Astrocyte of the spinal cord (primary cell): ENCODE results near the gene ISG15.

Source experiments
- DNase-seq: peaks from one replicate; pipeline ENCODE4 v3.0.0; 2011; ENCODE audit warnings: low read depth, low spot score
- H3K4me3 ChIP-seq: 2 replicates; pipeline ENCODE4 v1.5.1; 2011; ENCODE audit warnings: low read depth, mild to moderate bottlenecking, low read length, moderate library complexity
- in situ Hi-C: cut with HindIII; loops from 2 replicates; pipeline ENCODE4 v1.10.0; 2017; ENCODE audit warnings: low sequenced_read_pairs
- TF ChIP-seq, protein P1 (sequence below): IDR thresholded peaks from 2 replicates; pipeline ENCODE4 v1.5.1; 2012; ENCODE audit warnings: low read depth, mild to moderate bottlenecking, low read length, inconsistent platforms

The ISG15 gene

DNA sequence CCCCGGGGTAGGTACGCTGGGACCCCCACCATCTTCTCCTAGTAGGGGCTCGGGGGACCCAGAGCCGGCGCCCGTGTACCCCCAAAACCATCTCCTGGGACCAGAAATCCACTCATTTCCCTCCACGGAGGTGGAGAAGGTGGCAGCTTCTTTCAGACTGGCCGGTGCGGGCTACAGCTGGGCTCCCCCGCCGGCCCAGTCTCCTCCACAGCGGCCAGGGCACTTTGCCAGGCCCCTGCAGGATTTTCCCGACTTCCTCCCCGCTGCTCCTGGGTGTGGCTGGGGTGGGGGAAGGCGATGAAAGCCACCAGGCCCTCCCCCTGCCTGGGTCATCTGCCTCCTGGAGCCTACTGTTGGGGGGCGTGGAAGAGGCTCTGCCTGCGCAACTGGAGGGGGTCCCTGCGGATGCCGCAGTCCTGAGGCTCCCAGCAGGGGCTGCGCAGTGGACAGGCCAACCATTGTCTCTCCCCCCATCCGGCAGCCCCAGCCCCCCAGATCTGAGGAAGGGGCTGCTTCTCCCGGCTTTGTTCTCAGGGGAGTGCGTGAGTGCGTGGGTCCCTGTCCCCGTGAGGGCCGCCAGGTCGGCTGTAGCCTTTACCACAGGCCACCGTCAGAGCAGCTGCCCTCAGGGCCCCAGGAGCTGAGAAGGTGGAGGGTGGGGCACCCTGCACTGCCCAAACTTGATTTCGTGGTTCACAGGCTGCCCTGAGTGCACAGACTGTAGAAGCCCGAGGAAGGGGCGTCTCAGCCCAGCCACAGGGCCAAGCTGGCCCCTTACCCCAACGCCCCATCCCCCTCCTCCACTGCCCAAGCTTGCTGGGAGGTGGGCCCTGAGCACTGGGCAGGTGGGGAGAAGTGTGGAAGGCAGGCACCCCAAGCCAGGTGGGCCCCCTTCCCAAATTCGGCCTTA lies 8.0 kb downstream of the ISG15 start:
- TF ChIP-seq, protein P1, sequence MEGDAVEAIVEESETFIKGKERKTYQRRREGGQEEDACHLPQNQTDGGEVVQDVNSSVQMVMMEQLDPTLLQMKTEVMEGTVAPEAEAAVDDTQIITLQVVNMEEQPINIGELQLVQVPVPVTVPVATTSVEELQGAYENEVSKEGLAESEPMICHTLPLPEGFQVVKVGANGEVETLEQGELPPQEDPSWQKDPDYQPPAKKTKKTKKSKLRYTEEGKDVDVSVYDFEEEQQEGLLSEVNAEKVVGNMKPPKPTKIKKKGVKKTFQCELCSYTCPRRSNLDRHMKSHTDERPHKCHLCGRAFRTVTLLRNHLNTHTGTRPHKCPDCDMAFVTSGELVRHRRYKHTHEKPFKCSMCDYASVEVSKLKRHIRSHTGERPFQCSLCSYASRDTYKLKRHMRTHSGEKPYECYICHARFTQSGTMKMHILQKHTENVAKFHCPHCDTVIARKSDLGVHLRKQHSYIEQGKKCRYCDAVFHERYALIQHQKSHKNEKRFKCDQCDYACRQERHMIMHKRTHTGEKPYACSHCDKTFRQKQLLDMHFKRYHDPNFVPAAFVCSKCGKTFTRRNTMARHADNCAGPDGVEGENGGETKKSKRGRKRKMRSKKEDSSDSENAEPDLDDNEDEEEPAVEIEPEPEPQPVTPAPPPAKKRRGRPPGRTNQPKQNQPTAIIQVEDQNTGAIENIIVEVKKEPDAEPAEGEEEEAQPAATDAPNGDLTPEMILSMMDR, result no peak
- in situ Hi-C loops, result no loop called here
- DNase-seq, result peak; percentile 81
- H3K4me3 ChIP-seq, result peak overlapping the region; percentile 58

DNA sequence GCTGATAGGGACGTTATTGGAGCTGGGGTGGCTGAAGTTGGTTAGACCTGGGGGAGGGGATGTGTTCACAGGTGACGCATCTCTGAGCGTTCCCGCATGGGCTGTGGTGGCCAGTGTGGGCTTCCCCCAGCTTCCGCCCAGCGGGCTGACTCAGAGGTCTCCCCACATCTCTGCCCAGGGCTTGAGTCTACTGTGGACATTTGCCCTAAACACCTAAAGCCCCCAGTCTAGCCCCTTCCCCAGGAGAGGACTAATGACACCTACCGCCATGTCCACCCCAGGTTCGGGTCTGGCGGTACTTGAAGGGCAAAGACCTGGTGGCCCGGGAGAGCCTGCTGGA lies 8.6 kb downstream of the ISG15 start:
- peak; percentile 68 for DNase-seq
- TF ChIP-seq, protein P1, result no peak
- peak overlapping the region; percentile 58 for H3K4me3 ChIP-seq
- in situ Hi-C loops, result no loop called here

DNA sequence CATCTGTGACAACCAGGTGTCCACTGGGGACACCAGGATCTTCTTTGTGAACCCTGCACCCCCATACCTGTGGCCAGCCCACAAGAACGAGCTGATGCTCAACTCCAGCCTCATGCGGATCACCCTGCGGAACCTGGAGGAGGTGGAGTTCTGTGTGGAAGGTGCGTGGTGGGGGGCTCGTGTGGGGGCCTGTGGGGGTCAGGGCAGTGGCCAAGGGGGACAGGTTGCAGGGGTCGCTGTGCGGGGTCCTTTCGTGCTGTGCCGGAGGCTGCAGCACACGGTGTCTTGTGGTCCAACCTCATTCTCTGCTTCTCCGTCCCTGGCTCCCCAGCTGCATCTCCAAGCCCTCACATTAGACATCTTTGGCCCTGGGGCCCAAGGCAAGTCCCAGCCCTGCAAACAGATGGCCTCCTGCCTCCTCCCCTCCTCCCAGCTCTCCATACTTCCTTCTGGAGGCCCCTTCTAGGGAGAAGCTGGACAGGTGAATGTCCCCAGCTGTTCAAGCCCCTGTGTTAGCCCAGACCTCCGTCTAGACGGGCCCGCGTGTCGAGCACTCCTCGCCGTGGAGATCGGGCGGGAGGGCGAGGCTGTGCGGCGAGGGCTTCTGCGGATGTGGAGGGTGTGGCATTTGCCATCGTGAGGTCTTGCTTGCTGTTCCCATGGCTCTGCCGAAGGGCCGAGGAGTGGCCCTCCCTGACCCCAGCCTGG lies 9.2 kb downstream of the ISG15 start:
- in situ Hi-C loops, result no loop called here
- TF ChIP-seq, protein P1, result no peak
- H3K4me3 ChIP-seq, result no peak overlapping the region
- no peak for DNase-seq

DNA sequence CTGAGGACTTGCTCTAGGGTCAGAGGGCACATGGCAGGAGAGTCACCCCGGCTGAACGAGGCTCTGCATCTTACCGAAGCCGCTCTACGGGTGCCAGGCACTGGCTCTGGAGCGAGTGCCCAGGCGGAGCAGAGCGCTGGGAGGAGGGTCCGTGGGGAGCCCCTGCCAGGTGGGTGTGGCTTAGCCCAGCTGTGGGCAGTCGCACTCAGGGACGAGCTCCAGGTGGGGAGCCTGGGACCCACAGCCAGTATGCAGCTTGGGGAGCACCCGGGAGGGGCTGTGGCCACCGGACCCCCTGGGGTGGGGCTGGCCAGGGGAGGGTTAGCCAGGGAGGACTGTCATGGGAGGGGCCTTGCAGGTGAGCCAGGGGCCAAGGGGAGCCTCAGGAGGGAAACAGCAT lies 10.4 kb downstream of the ISG15 start:
- no peak overlapping the region for H3K4me3 ChIP-seq
- TF ChIP-seq, protein P1, result no peak
- DNase-seq, result no peak
- in situ Hi-C loops, result no loop called here

DNA sequence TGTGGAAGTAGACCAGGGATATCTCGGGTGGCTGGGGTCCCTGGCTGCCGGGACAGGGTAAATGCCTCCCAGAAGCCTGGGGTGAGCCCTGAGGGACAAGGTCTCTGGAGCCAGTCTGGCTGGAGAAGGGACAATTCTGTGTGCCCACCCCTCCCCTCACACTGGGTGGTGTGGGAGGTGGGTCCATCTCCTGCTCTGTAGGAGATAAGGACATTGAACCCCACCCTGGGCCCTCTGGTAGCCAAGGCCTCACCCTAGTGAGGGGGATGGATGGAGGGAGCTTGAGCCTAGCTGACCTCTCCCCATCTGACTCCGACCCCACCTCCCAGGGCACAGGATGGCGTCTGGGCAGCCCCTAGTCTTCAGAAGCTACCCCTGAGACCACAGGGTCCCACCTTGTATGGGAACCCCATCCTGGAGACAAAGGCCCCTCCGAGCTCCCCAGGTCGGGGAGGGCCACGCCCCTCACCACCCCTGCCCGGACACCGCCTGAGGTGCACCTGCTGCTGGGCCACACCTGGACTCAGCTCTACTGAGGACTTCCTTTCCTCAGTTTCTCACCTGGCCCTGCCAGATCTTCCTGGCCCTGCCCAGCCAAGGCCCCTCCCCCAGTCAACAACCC lies 11.0 kb downstream of the ISG15 start:
- no peak for DNase-seq
- in situ Hi-C loops, result no loop called here
- TF ChIP-seq, protein P1, result no peak
- H3K4me3 ChIP-seq, result no peak overlapping the region

DNA sequence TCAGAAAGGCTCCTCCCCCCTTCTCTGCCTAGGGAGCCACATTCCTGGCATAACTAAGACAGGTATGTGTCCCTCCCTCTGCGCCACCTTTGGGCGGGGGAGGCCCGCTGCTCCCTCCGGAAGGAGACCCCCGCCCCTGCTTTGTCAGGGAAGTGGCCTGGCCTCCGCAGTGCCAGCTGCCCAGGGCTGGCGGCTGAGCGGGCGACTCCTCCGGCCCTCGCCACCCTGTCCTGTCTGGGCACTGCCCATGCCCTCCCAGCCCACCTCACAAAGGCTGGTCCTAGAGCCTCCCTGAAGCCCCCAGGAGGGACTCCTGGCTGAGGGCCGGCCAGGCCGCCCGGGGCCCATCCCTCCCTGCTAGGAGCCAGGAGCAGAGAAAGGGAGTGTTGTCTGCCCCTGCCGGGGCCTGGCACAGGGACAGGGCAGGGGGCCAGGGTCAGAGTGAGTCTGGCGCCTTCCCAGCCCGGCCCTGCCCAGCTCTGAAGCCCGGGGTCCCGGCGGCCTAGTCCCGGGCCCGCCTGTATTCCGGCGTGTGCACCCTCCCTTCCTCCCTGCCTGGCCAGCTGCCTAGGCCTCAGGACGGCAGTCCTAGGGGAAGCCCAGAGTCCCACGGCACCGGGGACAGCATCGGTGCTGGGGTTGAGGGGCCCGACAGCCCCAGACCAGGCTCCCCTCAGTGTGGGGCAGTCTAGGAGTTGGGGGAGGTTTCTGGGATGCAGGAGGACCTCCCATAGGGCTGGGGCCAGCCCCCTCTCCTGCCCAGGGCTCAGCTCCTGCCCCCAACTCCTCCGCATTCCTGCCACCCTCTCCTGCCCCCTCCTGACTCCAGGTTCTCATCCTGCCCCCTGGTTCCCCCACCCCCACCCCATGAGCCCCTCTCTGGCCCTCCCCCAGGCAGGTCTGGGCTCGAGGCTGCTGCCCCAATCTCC lies 11.7 kb downstream of the ISG15 start:
- no peak overlapping the region for H3K4me3 ChIP-seq
- peak; percentile 34 for DNase-seq
- in situ Hi-C loops, result no loop called here
- TF ChIP-seq, protein P1, result no peak
